NT2/D1 (cell line): Measurements from ENCODE around the gene MAIP1.

ENCODE experiments used
- SUZ12 ChIP-seq: IDR thresholded peaks from 2 replicates; pipeline ENCODE4 v1.6.1; 2011; ENCODE audit not compliant: insufficient read length, insufficient read depth; ENCODE audit errors: extremely low read depth
- YY1 ChIP-seq: IDR thresholded peaks from 2 replicates; pipeline ENCODE4 v1.6.1; 2011; ENCODE audit not compliant: insufficient read length, insufficient read depth
- ZNF274 ChIP-seq: IDR thresholded peaks from 2 replicates; pipeline ENCODE4 v1.6.1; 2011; ENCODE audit warnings: mild to moderate bottlenecking, low read depth, low read length

DNA sequence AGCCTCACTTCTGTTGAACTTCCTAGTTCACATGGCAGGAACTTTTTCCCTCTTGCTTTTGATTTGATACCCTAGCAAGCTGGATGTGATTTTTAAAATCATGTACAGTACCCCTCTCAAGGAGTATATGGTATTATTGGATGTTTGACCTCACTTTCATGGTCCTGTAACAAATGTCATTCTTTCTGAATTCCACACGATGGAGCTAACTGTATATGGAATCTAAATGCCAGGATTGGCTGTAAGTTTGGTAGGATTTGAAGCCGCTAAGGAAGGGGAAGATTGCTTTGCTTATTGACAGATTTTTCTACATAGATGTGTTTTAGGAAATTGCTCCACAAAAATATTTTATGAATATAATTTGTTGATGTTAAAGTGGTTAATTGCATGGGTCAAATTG, 18.3 kb downstream of the MAIP1 start:
- no peak for TF ChIP-seq YY1
- no peak for TF ChIP-seq ZNF274
- no peak for TF ChIP-seq SUZ12
